Kasumi-1 (cell line): ENCODE measurements around the gene ST7.

Experiments used
- DNase-seq, 2 experiments: peaks; one replicate each; lab custom pipeline; 2025; lab: John Stamatoyannopoulos, UW

Gene ST7

GRCh38 chr7:116978006-116978405 is 24.7 kb downstream of the ST7 start:
- no peak for DNase-seq

GRCh38 chr7:116979430-116979829 is 26.1 kb downstream of the ST7 start:
- no peak for DNase-seq

DNA sequence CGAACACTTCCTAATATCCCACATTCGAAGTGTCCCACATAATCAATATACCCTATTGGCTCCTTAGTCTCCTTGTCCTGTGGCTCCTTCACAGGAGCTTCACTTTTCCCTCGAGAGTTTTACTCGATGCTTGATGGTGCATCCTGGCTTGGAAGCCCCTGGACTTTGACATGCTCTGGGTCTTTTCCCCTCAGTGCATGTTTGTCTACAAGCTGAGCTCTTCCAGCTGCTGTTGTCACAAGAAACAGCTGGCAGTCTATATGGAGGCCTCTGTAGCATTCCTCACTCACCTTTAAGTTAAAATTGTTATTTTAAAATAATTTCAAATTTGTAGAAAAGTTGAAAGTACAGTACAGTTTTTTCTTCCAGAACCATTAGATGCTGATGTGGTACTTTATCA is 27.1 kb downstream of the ST7 start:
- DNase-seq = no peak

DNA sequence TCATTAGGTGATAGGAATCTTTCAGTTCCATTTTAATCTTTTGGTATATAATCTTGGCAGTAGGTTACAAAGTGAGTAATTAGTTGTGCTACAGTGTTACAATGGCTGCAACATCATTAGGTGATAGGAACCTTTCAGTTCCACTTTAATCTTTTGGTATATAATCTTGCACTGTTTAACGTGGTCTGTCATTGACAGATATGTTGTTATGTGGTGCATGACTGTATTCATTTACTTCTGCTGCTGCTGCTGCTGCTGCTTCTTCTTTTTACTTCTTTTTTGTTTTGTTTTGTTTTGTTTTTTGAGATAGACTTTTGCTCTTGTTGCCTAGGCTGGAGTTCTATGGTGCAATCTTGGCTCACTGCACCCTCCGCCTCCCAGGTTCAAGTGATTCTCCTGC is 28.6 kb downstream of the ST7 start:
- DNase-seq = no peak

DNA sequence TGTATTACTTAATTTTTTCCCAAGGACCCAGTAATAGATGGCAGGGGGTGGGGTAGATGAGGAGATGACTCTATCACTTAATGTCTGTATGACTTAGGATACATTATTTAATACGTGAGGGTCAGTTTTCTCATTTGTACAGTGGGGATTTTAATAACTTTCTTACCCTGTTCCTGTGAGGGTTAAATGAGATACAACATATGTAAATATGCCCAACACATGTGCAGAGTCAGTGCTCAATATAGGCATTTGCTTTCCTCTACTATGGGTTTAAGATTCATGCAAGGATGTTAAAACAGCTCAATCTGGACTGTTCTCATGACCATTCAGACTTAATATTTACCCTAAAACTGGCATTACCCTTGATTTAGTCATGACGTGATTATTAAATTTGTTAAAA is 31.2 kb downstream of the ST7 start:
- DNase-seq = no peak

- DNase-seq = peak; percentile 50 to 78
These were observed 31.6 kb downstream of the ST7 start for GRCh38 chr7:116984917-116985316.

- no peak for DNase-seq
These were observed 32.3 kb downstream of the ST7 start for GRCh38 chr7:116985575-116985974.

DNA sequence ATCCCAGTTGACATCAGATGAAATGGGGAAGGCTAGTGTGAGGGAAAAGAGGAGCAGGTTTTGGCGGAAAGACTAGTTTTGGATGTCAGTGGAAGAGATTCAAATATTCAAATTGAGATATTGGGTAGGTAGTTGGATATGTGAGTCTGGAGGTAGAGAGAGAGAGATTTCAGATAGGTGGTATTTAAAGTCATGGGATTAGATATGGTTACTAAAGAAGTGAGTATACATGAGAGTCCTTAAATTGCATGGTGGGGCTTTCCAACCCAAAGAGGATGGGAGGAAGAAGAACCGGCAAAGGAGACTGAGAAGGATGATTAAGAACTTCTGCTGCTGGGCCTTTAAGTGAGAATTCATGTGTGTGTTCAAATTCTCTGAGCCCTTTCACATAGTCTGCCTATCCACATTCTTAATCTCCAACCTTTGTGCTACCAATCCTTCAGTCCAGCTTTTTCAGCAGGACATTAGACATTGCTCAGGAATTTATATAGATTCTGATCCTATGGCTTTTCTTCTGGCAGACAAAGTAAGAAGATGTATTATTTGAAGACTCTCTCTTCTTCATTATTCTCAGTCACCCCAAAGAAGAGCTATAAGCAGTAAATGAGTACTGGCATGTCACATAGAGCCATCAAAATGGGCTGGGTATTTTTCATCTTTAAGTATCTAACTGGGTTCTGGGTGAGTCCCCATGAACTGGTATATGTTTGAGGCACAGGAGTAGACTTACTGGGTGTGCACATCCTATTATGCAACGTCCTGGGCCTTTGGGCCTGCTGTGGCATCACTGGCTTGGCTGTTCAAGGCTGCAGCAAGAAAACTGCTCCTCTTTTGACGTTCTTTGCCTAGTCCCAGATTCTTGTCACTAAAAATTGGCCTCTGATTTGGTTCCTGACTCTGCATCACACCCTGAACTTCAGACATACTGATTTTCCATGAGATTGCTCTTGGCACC is 33.6 kb downstream of the ST7 start:
- DNase-seq = no peak

GRCh38 chr7:116988363-116988989 is 35.2 kb downstream of the ST7 start:
- DNase-seq = peak; percentile 13 to 43

- DNase-seq = no peak
These were observed 36.8 kb downstream of the ST7 start for GRCh38 chr7:116990056-116990455.

GRCh38 chr7:116991233-116991632 is 37.9 kb downstream of the ST7 start:
- no peak for DNase-seq

DNA sequence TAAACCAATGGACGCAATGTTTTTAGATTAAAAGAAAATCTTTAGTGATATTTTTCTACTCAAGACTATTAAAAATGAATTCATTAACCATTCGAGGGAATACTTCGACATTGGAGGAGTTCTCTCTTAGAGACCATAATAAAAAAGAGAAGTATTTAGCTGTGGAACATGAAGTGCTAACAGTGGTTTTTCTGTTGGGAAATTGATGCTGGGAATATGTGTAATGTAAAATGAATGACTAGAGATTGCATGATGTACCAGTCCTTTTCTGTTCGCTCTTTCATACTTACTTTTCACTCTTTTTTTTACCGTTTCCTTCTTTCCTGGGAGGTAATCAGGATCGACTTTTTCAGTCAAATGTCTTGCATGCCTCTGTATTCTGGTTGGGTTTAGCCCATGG is 41.3 kb downstream of the ST7 start:
- no peak for DNase-seq

DNA sequence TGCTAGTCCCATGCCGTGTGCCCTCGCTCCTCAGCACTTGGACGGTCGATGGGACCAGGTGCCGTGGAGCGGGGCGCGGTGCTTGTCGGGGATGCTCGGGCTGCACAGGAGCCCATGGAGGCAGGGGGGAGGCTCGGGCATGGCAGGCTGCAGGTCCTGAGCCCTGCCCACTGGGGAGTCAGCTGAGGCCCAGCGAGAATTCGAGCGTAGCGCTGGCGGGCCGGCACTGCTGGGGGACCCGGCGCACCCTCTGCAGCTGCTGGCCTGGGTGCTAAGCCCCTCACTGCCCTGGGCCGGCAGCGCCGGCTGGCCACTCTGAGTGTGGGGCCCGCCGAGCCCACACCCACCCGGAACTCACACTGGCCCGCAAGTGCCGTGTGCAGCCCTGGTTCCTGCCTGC is 44.7 kb downstream of the ST7 start:
- DNase-seq = no peak

DNA sequence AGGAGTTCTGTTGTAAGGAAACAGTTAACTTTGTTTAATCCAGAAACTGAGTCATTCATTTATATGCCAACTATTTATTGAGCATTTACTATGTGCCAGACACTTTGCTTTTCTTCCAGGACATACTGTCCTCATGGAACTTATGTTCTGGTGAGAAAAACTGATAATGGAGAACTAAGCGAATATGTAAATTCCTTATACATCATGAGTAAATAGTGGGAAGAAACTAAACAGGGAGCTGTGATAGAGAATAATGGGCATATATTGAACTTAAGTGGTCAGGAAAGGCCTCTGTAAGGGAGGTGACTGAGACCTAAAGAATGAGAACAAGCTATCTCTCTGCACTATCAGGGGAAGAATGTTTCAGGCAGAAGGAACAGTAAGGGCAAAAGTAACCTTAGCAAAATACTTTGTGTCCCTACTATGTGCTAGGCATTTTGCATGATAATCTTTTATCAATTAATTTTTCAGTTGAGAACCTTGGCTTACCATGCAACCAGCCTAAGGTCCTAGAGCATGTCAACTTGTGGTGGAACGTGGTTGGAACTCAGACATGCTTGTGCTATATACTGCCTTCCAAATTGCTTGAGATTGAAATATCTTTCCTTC is 45.4 kb downstream of the ST7 start:
- DNase-seq = no peak

DNA sequence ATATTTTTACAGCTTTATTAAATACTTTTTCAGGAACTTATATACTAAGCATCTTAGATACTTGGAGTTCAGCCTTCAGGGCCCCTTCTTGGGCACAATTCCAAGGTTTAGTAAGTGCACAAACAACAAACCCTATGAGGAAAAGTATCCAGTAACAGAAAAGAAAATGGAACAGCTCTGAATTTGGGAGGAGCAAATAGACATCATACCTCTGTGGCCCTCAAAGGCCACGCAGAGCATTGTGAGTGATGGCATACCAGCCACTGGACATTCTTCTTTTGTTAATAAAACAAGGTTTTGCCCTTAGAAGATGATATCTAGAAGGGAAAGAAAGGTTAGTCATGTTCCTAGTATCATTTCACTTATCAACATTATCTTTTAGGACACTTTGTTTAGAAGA is 46.0 kb downstream of the ST7 start:
- no peak for DNase-seq

- no peak for DNase-seq
These were observed 48.0 kb downstream of the ST7 start for GRCh38 chr7:117001283-117001682.

GRCh38 chr7:117004899-117005298 is 51.6 kb downstream of the ST7 start:
- no peak for DNase-seq

GRCh38 chr7:117005449-117005848 is 52.1 kb downstream of the ST7 start:
- DNase-seq = no peak

GRCh38 chr7:117006907-117007684 is 53.8 kb downstream of the ST7 start:
- DNase-seq = no peak

DNA sequence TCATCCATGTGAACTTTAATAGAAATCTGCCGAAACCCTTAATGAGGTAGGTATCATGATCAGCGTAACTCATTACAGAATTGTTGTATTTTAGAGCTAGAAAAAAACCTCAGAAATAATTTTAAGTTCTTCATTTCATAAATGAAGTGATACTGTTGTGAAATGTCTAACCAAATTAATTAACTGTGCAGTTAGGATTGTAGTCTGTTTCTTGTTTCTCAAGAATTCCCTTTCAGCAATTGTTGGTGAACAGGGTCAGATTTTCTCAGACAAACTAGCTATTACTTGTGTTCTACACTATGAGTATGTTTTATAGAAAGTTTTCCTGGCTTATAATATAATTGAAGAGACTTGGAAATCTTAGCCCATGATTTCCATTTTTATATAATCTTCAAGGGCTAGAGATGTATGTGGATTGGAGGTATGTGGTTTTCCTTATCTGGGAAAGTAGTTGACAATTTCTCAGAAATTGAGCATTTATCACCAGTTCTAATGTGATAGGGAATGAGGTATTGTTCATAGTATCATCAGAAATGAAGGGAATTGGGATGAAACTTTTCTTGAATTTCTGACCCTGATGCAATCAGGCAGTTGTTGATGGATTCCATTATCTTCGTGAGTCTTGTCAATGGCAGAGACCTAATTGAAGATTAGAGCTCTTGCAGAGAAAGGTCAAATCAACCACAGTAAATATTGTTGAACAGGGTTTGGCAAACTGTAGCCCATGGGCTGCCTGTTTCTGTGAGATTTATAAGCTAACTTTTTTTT is 55.0 kb downstream of the ST7 start:
- no peak for DNase-seq

GRCh38 chr7:117008886-117009531 is 55.7 kb downstream of the ST7 start:
- DNase-seq = peak; percentile 74 to 85
